Panc1 (cell line): ENCODE results near the gene LIMCH1. TPM values are rescaled to one million over a fixed set of nuclear protein-coding genes. Genes with fewer than 3 reads are reported as not detected.

Source experiments
- ATAC-seq: fragments of 200-7000 bp; cut with Tn5 transposase; 2 replicates; pipeline ENCODE4 v1.9.1; 2020; ENCODE audit warnings: mild to moderate bottlenecking, moderate library complexity
- BruUV-seq: library from RNA; stranded (reverse); fragments of 400-500 nt; replicated peaks from 2 replicates; lab custom pipeline; 2021; lab: Mats Ljungman, UMichigan
- CTCF ChIA-PET: fragments of 300-600 bp; sonication (Branson Sonifier 250); formaldehyde crosslinking; loops from one replicate; lab custom pipeline; 2022; ENCODE audit warnings: antibody characterized with exemption; lab: Charles Lee
- POLR2A ChIA-PET: fragments of 300-600 bp; sonication (Branson Sonifier 250); formaldehyde crosslinking; loops from one replicate; lab custom pipeline; 2022; ENCODE audit warnings: antibody characterized with exemption; lab: Charles Lee
- DNase-seq: peaks from one replicate; pipeline ENCODE4 v3.0.0-alpha.2; 2010; ENCODE audit warnings: low read depth, low spot score
- H3K27ac ChIP-seq: 2 replicates; pipeline ENCODE4 v1.5.1; 2011; ENCODE audit warnings: mild to moderate bottlenecking, low read length, inconsistent platforms
- H3K27me3 ChIP-seq: fragments of 200-500 bp; sonication (Bioruptor generic); 2 replicates; pipeline ENCODE4 v1.6.0; 2014; ENCODE audit warnings: low read length, inconsistent platforms; ENCODE audit not compliant: control insufficient read depth, insufficient read depth
- H3K36me3 ChIP-seq: fragments of 200-500 bp; sonication (Bioruptor generic); 2 replicates; pipeline ENCODE4 v1.5.1; 2014; ENCODE audit warnings: inconsistent platforms, mild to moderate bottlenecking, low read length, moderate library complexity; ENCODE audit not compliant: control insufficient read depth, insufficient read depth
- H3K4me1 ChIP-seq: 2 replicates; pipeline ENCODE4 v1.5.1; 2011; ENCODE audit warnings: inconsistent platforms, mild to moderate bottlenecking, low read length, moderate library complexity; ENCODE audit not compliant: control insufficient read depth, insufficient read depth
- H3K4me3 ChIP-seq, 2 experiments: 2 replicates each; pipeline ENCODE4 v1.5.1; 2011 to 2012; ENCODE audit warnings: low read depth in 2 of 2, low read length in 2 of 2, mild to moderate bottlenecking in 2 of 2, inconsistent platforms in 1 of 2, moderate library complexity in 1 of 2
- H3K9me3 ChIP-seq: fragments of 200-500 bp; sonication (Bioruptor generic); 2 replicates; pipeline ENCODE4 v1.5.1; 2014; ENCODE audit warnings: low read depth, mild to moderate bottlenecking, inconsistent platforms, low read length, moderate library complexity; ENCODE audit not compliant: control insufficient read depth, insufficient read depth
- CTCF ChIP-seq: fragments of 450-650 bp; IDR thresholded peaks from 2 replicates; pipeline ENCODE4 v1.5.1; 2017; ENCODE audit warnings: mild to moderate bottlenecking
- POLR2AphosphoS5 ChIP-seq: IDR thresholded peaks from 2 replicates; pipeline ENCODE4 v1.6.1; 2012; ENCODE audit warnings: mild to moderate bottlenecking, low read depth, low read length, moderate library complexity
- REST ChIP-seq, 2 experiments: IDR thresholded peaks; 2 replicates each; pipeline ENCODE4 v1.6.1; 2011 to 2012; ENCODE audit warnings: low read depth in 2 of 2, control low read depth in 1 of 2, low read length in 1 of 2, mild to moderate bottlenecking in 1 of 2, moderate library complexity in 1 of 2; ENCODE audit not compliant: insufficient read depth in 1 of 2
- SIN3A ChIP-seq: IDR thresholded peaks from 2 replicates; pipeline ENCODE4 v1.6.1; 2012; ENCODE audit warnings: low read depth, mild to moderate bottlenecking, low read length, moderate library complexity, borderline replicate concordance; ENCODE audit not compliant: insufficient read depth
- TCF7L2 ChIP-seq: IDR thresholded peaks from 2 replicates; pipeline ENCODE4 v1.6.1; 2011; ENCODE audit warnings: mild to moderate bottlenecking, low read depth, low read length, inconsistent platforms
- in situ Hi-C: cut with HindIII; loops from 2 replicates; pipeline ENCODE4 v1.10.0; 2016; ENCODE audit warnings: low sequenced_read_pairs, low pct_unique_long_range_greater_than_20kb
- intact Hi-C: fragments of 100-400 bp; cut with micrococcal nuclease; formaldehyde crosslinking; loops from one replicate; pipeline ENCODE4 v1.10.0; 2022; ENCODE audit not compliant: unreplicated experiment
- total RNA-seq: library from RNA; stranded (reverse); gene quantifications from one replicate; pipeline ENCODE4 v1.2.1, GENCODE V29; 2021; ENCODE audit not compliant: unreplicated experiment

LIMCH1 gene
- total RNA-seq, 1 experiment from 2014 or later = 3.3 TPM

- intact Hi-C loops = no loop called here
- no peaks in the 10 kb centered on the region for H3K27me3 ChIP-seq
- H3K4me1 ChIP-seq = no peaks in the 10 kb centered on the region
- POLR2A ChIA-PET = no interaction called here
- DNase-seq (no peak), ATAC-seq (no peak)
- H3K4me3 ChIP-seq = no peak overlapping the region
- H3K9me3 ChIP-seq = no peaks in the 10 kb centered on the region
- no peaks in the 10 kb centered on the region for H3K36me3 ChIP-seq
- TF ChIP-seq REST (IDR thresholded peaks at IDR 0.05; ENCODE audit: insufficient read depth in 1 of 2, low read depth in 2 of 2, low read length in 1 of 2) = no peak
- TF ChIP-seq TCF7L2 = no peak
- TF ChIP-seq SIN3A = no peak
- TF ChIP-seq CTCF = no peak
- no peak for TF ChIP-seq POLR2AphosphoS5
- H3K27ac ChIP-seq = no peak overlapping the region
- in situ Hi-C loops = no loop called here
- BruUV-seq = no TSS peak
- CTCF ChIA-PET = no interaction called here
Observed at GRCh38 chr4:41512596-41512995, 25.4 kb upstream of the LIMCH1 start.

GRCh38 chr4:41514169-41514568, 23.8 kb upstream of the LIMCH1 start:
- CTCF ChIA-PET = no interaction called here
- H3K27ac ChIP-seq = no peak overlapping the region
- in situ Hi-C loops = no loop called here
- POLR2A ChIA-PET = no interaction called here
- no TSS peak for BruUV-seq
- H3K4me3 ChIP-seq = no peak overlapping the region
- no peaks in the 10 kb centered on the region for H3K9me3 ChIP-seq
- intact Hi-C loops = no loop called here
- no peaks in the 10 kb centered on the region for H3K27me3 ChIP-seq
- TF ChIP-seq TCF7L2 (no peak), REST (IDR thresholded peaks at IDR 0.05; ENCODE audit: insufficient read depth in 1 of 2, low read depth in 2 of 2, low read length in 1 of 2) (no peak), SIN3A (no peak), POLR2AphosphoS5 (no peak), CTCF (no peak)
- DNase-seq (no peak), ATAC-seq (no peak)
- no peaks in the 10 kb centered on the region for H3K4me1 ChIP-seq
- no peaks in the 10 kb centered on the region for H3K36me3 ChIP-seq
